HG03175 (cell line): ENCODE data around the gene TEX261.

Experiments used
- ATAC-seq: cut with Tn5 transposase; IDR thresholded peaks from one replicate; pipeline ENCODE4 v1.9.1; 2021; ENCODE audit warnings: mild to moderate bottlenecking, moderate library complexity; ENCODE audit not compliant: unreplicated experiment

The TEX261 gene

DNA sequence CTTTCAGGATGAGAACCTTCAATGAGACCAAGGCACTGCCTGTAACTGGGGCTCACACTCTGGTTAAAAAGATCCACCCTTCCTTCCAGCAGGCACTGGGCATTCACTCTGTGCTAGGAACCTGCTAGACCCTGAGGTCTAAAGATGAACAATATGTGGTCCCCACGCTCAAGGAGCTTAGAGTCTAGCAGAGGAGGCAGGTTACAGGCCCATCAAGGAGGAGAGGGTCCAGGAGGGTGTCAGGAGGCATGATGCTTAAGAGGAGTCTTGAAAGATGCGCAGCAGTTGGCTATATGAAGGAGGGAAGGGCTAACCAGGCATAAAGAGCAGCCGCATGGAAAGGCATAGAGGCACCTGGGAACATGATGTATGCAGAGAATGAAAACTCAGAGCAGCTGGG lies 11.7 kb downstream of the TEX261 start:
- ATAC-seq = no peak

DNA sequence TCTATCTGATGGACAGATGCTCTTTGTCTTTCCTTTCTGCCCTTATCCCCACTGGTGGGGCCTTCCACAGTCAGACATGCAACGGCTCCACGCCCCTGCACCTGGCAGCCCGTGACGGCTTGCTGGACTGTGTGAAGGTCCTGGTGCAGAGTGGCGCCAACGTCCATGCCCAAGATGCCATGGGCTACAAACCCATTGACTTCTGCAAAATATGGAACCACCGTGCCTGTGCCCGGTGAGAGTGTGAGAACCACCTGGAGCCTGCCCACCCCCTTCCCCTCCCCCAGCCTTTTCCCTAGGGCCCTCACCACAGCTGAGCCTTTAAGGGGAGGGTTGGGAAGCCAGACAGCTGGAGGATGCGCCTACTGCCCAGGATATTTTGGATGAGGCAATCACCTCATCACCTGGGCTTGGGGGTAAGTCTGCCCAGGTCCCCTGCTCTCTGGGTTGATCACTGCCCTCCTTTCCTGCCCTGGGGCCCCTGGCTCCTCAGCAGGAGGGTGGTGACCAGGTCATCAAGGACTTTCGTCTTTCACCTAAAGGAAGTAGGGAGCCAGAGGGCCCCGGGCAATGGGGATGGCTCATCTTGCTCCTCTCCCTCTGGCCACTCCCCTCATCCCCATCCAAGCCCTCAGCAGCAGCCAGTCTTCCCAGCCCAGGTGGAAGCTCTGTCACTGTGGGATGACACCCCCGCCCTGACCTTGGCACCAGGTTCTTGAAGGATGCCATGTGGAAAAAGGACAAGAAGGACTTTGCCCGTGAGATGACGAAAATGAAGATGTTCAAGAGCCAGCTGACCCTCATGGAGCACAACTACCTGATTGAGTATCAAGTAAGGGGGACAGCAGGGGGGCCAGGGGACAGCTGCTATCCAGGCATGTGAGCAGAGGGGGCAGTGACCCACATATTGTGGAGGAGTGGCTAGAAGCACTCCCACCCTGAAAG lies 12.5 kb downstream of the TEX261 start:
- no peak for ATAC-seq

DNA sequence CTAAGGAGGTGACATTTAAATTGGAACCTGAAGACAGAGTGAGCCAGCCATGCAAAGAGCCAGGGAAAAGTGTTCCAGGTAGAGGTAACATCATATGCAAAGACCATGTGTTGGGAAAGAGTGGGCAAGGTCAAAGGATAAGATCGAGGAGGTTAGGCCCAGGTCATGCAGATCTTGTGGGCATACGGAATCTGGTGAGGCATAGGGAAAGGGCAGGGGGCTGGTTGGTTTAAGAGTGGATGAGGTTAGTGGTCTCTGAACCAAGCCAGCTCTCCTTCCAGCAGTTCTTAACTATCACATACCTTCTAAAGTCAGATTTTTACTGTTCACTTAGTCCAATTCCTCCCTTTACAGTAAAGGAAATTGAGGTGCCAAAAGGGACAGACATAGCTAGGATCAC lies 13.3 kb downstream of the TEX261 start:
- no peak for ATAC-seq

DNA sequence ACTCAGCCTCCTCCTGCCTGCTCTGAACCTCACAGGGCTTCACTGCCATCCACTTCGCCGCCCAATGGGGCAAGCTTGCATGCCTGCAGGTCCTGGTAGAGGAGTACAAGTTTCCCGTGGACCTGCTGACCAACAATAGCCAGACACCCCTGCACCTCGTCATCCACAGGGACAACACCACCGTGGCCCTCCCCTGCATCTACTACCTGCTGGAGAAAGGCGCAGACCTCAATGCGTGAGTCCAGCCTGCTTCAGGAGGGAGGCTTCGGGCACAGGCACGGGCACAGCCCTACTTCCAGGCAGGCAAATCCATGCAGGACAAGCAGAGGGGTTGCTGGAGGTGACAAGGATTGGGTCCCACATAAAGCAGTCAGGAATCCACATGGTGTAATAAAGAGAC lies 15.0 kb downstream of the TEX261 start:
- ATAC-seq = no peak

DNA sequence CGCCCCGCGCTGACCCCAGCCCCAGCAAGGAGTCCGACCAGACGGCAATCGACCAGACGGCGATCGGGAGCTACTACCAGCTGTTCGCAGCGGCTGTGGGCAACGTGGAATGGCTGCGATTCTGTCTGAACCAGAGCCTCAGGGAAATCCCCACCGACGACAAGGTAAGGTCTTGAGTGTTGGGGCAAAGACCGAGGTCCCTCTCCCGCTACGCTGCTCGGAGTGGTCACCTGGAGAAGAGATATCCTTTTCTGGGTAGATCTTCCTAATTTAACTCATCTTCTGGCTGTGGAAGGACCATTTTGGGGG lies 15.5 kb downstream of the TEX261 start:
- no peak for ATAC-seq

DNA sequence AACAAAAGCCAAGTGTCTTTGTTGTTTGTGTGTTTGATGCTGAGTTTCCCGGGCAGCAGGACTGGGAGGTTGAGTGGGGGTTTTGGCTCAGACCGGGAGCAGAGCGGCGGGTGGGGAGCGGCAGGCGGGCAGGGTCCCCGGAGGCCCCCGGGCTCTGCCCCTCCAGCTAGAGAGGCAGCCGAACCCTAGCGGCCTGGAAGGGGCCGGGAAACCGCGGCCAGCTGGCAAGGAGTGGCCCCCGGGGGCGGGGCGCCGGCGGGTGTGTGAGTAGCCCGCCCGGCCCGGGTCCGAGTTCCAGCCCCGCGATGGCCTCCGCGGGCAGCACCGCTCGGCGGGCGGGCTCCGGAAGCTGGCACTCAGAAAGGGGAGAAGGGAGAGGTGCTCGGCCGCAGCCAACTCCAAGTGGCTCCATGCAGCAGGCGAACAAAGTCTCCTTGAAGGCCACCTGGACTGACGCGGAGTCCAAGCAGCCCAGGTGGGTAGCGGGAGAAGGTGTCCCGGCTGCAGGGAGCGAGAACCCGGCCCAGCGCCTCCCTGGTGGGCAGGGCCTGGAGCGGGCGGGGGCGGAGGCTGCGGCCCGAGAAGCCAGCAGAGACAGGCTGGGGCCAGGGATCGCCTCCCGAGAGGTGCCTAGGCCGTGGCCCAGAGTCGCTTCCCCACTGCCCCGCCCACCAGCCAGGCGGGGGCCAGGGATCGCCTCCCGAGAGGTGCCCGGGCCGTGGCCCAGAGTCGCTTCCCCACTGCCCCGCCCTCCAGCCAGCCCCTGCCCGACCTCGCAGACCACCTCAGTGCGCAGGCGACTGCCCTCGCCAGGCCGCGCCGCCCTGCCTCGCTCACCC lies 16.1 kb downstream of the TEX261 start, which contains the start of gene ANKRD53:
TSS of gene ANKRD53 (plus strand) at position 290 of the 839 bp plus-strand sequence. CDS start at position 306, 16 bp downstream.
- no peak for ATAC-seq

DNA sequence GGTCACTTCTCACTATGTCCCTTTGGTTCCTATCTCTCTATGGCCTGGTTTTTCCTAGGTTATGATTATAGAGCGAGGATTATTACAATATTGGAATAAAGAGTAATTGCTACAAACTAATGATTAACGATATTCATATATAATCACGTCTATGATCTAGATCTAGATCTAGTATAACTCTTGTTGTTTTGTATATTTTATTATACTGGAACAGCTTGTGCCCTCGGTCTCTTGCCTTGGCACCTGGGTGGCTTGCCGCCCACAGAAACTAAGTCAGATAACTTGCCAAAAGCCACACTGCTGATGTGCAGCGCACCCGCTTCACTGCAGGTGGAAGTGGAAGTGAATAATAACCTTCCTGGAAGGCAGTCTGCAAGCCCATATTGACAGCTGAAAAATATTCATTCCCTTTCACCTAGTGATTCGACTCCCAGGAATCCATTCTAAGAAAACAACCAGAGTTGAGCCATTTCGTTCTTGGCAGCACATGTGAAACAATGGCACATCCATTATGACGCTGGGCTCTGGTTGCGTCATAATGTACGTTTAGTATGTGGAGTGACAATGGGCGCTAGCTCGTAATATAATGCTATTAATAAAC lies 17.0 kb downstream of the TEX261 start:
- no peak for ATAC-seq

DNA sequence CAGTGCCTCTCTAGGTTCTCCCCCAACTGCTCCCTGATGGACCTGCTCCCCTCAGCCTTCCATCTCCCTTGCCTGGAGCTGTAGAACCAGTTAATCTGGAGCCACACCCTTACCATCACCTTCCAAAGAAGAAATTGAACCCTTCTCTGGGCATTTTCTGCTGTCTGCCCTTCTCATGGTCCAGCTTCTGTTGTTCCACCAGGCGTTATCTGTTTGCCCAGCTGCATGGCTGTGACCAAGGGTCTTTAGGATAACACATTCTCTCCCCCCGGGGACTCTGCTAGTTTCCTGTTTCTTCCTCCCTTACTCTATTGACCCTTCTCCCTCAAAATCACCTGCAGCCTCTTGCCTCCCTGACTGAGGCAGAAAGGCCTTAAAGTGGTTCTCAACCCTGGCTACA lies 19.4 kb downstream of the TEX261 start:
- no peak for ATAC-seq

DNA sequence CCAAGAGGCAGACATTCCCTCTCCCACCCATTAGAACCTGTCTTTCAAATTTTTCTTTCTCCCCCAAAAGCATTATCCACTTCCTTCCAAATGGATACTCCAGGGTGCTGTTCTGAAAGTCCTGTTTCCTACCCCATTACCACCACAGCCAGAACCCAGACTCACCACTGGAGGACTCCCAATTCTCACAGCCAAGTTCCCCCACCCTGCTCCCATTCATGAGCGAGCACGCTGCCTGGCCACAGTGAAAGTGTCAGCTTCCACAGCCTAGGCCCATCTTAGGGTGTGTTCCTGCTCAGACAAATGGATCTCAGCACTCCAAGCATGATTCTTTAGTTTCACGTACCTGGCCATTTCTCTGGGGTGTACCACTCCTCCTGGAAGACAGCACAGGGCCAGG lies 20.1 kb downstream of the TEX261 start:
- no peak for ATAC-seq

DNA sequence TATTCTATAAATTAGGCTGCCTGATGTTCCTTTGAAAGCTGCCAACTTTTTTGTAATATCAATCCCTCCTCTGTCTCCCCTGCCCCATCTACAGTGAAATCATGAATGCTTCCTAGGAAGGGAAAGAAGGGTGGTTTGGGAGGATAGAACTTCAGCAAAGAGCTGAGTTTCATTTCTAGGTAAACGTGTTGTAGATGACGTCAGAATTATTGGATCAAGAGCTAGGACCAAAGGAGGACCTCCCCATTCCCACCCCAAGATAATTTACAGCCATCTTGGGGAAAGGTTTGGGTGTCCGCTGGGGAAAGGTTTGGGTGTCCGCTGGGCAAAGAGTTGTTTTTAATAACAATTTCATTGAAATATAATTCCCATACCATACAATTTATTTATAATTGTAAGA lies 27.5 kb downstream of the TEX261 start:
- ATAC-seq = no peak

DNA sequence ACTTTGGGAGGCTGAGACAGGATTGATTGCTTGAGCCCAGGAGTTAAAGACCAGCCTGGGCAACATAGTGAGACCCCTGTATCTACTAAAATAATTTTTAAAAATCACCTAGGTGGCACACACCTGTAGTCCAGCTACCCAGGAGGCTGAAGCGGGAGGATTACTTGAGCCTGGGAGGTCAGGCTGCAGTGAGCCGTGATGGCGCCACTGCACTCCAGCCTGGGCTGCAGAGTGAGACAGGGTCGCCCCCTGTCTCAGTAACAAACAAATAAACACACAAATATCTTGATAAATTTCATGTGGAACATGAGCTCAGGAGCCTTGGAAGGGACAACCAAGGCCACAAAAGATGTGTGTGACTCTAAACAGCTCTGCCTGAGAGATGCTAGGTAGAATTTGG lies 28.0 kb downstream of the TEX261 start:
- no peak for ATAC-seq

DNA sequence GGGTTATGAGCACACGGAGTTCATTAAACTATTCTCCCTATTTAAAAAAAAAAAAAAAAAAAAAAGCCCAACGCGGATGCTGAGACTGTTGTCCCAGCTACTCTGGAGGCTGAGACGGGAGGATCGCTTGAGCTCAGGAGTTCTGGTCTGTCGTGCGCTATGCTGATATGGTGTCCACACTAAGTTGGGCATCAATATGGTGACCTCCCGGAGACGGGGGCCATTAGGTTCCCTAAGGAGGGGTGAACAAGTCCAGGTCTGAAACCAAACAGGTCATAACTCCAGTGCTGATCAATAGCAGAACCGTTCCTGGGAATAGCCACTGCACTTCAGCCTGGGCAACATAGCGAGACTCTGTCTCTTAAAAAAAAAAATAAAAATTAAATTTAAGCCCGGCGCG lies 29.2 kb downstream of the TEX261 start:
- no peak for ATAC-seq

DNA sequence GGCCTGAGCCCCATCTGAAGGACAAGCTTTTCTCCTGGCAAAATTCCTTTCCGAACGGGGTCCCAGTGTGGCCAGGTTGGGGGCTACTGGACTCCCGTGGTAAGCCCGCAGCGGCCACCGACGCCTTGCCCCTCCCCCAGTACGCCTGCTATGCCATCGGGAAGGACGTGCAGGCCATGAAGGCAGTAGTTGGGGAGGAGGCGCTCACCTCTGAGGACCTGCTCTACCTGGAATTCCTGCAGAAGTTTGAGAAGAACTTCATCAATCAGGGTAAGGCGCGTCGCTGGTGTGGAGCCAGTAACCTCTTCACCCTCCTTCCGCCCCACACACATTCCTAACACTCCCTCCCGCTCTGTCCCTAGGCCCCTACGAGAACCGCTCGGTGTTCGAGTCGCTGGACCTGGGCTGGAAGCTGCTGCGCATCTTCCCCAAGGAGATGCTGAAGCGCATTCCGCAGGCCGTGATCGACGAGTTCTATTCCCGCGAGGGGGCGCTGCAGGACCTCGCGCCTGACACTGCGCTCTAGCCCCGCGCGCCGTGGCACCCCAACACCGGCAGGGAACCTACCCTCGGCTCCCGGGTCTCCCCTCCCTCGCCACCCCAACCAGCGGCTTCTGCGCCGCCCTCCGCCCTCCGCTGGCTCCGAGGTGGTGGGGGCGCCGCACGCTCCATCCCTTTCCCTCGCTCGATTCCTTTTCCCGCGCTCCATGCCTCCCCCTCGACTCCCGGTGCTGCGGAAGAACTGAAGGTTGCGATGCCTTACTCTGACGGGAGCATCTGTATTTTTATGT lies 29.9 kb downstream of the TEX261 start:
- ATAC-seq = peak; percentile 84

DNA sequence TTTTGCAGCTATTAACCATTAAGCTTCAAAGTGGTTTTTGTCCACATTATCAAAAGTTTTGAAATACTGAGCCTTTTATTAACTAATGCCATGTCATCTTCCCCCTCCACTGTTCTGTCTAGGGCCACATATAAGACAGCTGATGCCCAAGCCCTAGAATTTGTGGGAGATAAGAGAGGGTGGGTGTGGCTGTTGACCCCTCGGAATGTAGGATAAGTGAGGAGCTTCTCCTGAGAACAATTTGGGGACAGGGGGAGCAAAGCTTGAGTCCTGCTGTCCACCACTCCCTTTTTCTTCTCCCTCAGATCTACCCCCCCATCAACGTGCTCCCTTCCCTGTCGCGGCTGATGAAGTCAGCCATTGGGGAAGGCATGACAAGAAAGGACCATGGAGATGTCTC lies 30.5 kb downstream of the TEX261 start:
- no peak for ATAC-seq

DNA sequence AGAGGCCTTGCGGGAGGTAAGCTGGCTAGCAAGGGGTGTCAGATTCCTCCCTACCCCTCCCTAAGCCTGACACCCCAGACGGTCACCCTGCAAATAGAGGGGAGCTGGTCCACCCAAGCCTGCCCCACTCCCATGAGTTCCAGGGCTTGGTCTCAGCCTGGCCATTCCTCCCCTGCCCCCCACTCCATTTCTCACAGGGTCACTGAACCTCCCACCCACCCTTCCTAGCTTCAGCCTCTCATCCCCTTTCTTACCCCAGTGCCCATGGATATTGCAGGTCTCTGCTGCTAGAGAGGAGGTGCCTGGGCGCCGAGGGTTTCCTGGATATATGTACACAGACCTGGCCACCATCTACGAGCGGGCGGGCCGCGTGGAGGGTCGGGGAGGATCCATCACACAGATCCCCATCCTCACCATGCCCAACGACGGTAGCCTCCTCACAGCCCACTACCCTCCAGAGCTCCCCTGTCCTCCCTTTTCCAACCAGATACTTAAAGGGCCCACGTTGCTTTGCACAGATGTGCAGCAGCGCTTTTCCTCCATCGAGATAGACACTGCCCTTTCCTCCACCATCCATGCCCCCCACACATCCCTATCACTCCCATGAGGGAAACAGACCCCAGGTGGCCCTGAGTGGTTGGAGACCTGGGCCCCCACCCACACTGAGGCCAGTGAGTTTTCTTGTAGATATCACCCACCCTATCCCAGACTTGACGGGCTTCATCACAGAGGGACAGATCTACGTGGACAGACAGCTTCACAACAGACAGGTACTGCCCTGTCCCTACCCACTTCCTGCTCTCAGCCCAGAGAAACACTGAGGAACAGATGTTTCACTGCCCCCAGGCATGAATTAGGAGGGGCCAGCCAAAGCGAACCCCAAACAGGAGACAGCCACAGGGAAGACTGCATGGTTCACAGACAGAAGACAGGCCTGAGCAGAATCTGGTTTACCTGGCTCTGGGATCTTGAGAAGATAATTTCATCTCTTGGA lies 31.5 kb downstream of the TEX261 start:
- no peak for ATAC-seq

DNA sequence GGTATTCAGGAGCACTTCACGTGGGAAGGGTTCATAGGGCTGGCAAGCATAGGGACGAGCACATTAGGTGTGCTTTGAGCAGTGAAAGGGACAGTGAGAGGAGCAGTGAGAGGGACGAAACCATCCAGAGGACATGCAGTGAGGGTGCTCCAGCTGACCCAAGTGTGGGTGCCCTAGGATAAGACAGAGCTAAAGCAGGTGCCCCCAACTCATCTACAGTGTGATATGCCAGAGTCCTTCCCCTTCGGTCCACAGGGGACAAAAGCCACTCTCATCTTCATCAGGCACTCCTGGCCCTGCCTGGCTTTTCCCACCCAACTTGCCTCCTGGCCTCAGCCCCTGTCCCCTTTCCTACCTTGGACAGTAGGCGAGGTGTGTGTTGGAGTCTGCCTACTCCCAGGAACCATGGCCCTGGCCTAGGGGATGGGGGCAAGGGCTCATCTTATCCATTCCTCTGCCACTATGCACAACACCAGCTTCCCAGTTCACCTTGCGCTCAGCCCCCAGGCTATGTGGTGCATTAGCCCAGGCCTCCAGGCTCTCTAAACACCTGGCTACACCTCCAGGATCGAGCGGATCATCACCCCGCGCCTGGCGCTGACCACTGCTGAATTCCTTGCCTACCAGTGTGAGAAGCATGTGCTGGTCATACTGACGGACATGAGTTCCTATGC lies 32.3 kb downstream of the TEX261 start:
- no peak for ATAC-seq

DNA sequence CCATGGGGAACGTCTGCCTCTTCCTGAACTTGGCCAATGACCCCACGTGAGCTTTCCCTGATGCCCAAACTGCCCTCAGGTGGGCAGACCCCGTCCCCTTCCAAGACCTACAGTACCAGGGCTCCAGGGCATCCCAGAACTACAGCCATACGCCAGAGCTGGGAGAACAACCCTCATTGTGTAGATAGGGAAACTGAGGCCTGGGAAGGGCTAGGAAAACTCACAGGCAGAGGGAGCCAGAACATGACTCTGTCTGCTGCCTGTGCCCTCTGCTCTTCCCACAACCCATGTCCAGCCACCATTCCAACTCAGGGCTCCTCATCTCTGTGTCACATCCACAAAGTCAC lies 33.1 kb downstream of the TEX261 start:
- ATAC-seq = no peak

DNA sequence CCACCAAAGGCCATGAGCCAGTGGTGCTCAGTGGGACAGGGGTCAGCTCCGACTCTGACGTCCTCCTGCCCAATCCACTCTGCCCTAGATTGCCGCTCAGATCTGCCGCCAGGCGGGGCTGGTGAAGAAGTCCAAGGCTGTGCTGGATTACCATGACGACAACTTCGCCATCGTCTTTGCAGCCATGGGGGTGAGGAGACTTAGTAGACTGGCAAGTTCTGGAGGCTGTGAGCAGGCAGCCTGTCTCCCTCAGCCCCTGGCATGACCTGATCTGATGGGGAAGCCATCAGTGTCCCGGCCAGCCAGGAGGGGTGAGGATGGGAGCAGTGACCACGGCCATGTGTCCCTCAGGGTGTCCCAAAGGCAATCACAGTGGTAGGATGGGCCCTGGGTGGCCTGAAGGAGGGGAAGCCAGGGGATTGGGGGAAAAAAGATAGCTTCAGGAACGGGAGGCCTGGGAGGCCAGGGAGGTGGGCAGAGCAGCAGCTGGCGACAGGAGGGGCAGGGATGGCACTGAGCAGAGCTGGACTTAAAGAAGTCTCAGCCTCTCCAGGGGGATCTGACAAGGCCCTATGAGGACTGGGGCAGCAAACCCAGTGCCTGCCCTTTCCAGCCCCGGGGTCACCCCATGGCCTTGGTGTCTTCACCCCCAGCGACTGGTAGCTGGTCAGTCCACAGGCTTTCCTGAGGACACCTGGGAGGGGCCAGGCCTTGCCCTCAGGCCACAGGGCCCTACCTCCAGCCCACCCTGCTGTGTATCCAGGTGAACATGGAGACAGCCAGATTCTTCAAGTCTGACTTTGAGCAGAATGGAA lies 33.6 kb downstream of the TEX261 start:
- ATAC-seq = no peak
